ENCODE measurements around the gene TMEM272.

DNA sequence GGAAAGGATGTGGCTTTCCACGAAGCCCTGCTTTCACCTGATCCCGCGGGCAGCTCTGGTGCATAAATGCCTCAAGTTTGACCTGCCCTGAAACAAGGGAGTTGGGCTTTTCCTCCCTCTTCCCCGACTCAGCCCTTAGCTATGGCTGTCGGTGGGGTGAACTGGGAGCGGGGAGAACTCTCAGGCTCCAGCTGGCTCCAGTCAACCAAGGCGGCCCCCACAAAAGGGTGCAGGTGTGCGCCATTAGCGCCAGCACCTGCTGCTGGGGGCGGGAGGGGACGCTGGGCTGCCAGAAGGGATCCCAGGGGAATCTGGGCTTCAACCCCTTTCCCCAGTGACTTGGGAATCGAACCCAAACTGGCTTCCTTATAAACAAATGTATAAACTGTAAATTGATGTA is 33.9 kb downstream of the TMEM272 start:
- TF ChIP-seq ZNF274 (IDR thresholded peaks at IDR 0.05; ENCODE audit: low read depth, low read length) (no peak), YY1 (IDR thresholded peaks at IDR 0.05; ENCODE audit: insufficient read depth, insufficient read length) (no peak)

Measured in NT2/D1 (cell line).